HepG2 (cell line): ENCODE results near the gene FANCE. TPM values are rescaled to one million over a fixed set of nuclear protein-coding genes. Genes with fewer than 3 reads are reported as not detected.
A peak's percentile ranks its signal among the peaks of the same experiment; 100 is the strongest.

Source experiments
- CHCHD3 ChIP-seq: sonication (generic); formaldehyde crosslinking; IDR thresholded peaks from 2 replicates; pipeline ENCODE4 v1.8.0; 2022; ENCODE audit warnings: mild to moderate bottlenecking, missing genetic modification reagents, moderate library complexity
- FOXK1 ChIP-seq: sonication (generic); formaldehyde crosslinking; IDR thresholded peaks from 2 replicates; pipeline ENCODE4 v1.4.0; 2020; ENCODE audit warnings: low read depth, missing genetic modification reagents, borderline replicate concordance
- HNF4A ChIP-seq: sonication (generic); formaldehyde crosslinking; IDR thresholded peaks from 2 replicates; pipeline ENCODE4 v1.4.0; 2020; ENCODE audit warnings: missing genetic modification reagents
- IKZF4 ChIP-seq: sonication (generic); formaldehyde crosslinking; IDR thresholded peaks from 2 replicates; pipeline ENCODE4 v1.5.1; 2020; ENCODE audit warnings: borderline replicate concordance, mild to moderate bottlenecking, low read depth, missing genetic modification reagents; ENCODE audit errors: not compliant biosample characterization
- KAT8 ChIP-seq: IDR thresholded peaks from 2 replicates; pipeline ENCODE4 v1.6.1; 2016; ENCODE audit warnings: missing genetic modification reagents, missing compliant biosample characterization
- SKI ChIP-seq: fragments of 450-650 bp; IDR thresholded peaks from one replicate; pipeline ENCODE4 v1.6.1; 2018; ENCODE audit warnings: mild to moderate bottlenecking; ENCODE audit not compliant: partially characterized antibody
- SMARCE1 ChIP-seq: fragments of 450-650 bp; IDR thresholded peaks from 2 replicates; pipeline ENCODE4 v1.6.1; 2017; ENCODE audit warnings: borderline replicate concordance
- TCF7 ChIP-seq: sonication (generic); IDR thresholded peaks from 2 replicates; pipeline ENCODE4 v1.6.1; 2016; ENCODE audit warnings: antibody characterized with exemption, low read depth
- ZNF501 ChIP-seq: sonication (generic); formaldehyde crosslinking; IDR thresholded peaks from 2 replicates; pipeline ENCODE4 v1.5.1; 2020; ENCODE audit warnings: mild to moderate bottlenecking, moderate library complexity, missing genetic modification reagents
- ZNF598 ChIP-seq: sonication (generic); formaldehyde crosslinking; IDR thresholded peaks from 2 replicates; pipeline ENCODE4 v1.5.1; 2020; ENCODE audit warnings: mild to moderate bottlenecking, missing genetic modification reagents, borderline replicate concordance
- ZNF782 ChIP-seq: sonication (generic); formaldehyde crosslinking; IDR thresholded peaks from 2 replicates; pipeline ENCODE4 v1.4.0; 2020; ENCODE audit warnings: missing genetic modification reagents, mild to moderate bottlenecking, borderline replicate concordance
- ZNF790 ChIP-seq: sonication (generic); formaldehyde crosslinking; IDR thresholded peaks from 2 replicates; pipeline ENCODE4 v1.8.0; 2022; ENCODE audit warnings: missing genetic modification reagents, mild to moderate bottlenecking, borderline replicate concordance
- ZNF816 ChIP-seq: sonication (generic); formaldehyde crosslinking; IDR thresholded peaks from 2 replicates; pipeline ENCODE4 v1.8.0; 2022; ENCODE audit warnings: missing genetic modification reagents, mild to moderate bottlenecking, borderline replicate concordance
- ZNF878 ChIP-seq: sonication (generic); formaldehyde crosslinking; IDR thresholded peaks from 2 replicates; pipeline ENCODE4 v1.8.1; 2023; ENCODE audit warnings: mild to moderate bottlenecking, missing genetic modification reagents, moderate library complexity
- ZSCAN22 ChIP-seq: sonication (generic); formaldehyde crosslinking; IDR thresholded peaks from 2 replicates; pipeline ENCODE4 v1.4.0; 2020; ENCODE audit warnings: mild to moderate bottlenecking, missing genetic modification reagents
- polyA plus RNA-seq, 8 experiments: library from polyadenylated mRNA; depleted of rRNA in 3 of 8; stranded (reverse) in 7 of 8; unstranded in 1 of 8; fragments of >200 nt; fragmentation: Illumina TruSeq in 4 of 8; extraction: Trizol in 4 of 8; gene quantifications; 2 replicates each; pipeline versions ENCODE4 v1.2.1 to v1.2.3, GENCODE V29; 2011 to 2016; ENCODE audit warnings: low read depth in 4 of 8, missing spikeins in 1 of 8, mixed read lengths in 1 of 8; ENCODE audit not compliant: insufficient read depth in 1 of 8
- total RNA-seq, 5 experiments: library from RNA; depleted of rRNA; stranded (reverse); fragments of >200 nt; fragmentation: Illumina TruSeq; extraction: Trizol; gene quantifications; 2 replicates each; pipeline ENCODE4 v1.2.3, GENCODE V29; 2016; ENCODE audit warnings: low read depth in 1 of 5
- TF ChIP-seq, protein P1 (sequence below): sonication (generic); formaldehyde crosslinking; IDR thresholded peaks from one replicate; pipeline ENCODE4 v1.5.1; 2020; ENCODE audit warnings: mild to moderate bottlenecking, missing genetic modification reagents; ENCODE audit errors: not compliant biosample characterization
- TF ChIP-seq, protein P2 (sequence below): IDR thresholded peaks from 2 replicates; pipeline ENCODE4 v1.4.0; 2020; ENCODE audit warnings: mild to moderate bottlenecking, missing genetic modification reagents

Gene FANCE
- total and polyA plus RNA-seq, 2 of the 13 experiments (the other 11 are each of a cell fraction or from before 2014, with no cell fraction given) = 7.1 to 11.2 TPM

DNA sequence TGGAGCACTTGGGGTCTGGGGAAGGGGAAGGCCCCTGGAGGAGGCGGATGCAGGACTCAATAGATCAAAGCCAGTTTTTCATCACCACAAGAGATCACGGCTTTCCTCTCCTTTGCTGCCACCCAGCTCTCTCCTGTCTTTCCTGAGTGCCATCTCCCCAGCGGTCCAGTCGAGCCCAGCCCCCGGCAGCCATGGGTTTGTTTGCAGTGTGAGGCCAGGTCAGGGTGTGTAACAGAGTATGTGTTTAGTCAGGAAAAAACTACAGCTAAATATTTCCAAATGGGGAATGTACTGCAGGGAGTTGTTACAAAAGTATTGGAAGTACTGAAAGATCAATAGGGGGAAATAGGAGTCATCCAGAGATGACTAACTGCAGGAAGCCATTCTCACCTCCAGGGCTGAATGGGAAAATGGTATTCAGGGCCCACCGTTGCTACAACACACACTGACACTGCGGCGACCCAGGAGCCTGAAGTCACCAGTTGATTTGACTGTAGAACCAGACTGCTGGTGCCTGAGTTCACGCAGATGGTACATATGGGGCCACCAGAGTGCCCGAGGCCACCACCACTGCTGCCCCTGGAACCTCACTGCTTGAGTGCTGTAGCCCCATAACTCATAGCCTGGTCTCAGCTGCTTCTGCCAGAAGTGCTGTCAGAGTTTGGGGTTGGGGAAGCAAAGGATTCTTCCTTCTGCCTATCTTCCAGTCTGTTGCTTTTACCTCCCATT is 23.6 kb upstream of the FANCE start (continued):
- TF ChIP-seq, protein P1, sequence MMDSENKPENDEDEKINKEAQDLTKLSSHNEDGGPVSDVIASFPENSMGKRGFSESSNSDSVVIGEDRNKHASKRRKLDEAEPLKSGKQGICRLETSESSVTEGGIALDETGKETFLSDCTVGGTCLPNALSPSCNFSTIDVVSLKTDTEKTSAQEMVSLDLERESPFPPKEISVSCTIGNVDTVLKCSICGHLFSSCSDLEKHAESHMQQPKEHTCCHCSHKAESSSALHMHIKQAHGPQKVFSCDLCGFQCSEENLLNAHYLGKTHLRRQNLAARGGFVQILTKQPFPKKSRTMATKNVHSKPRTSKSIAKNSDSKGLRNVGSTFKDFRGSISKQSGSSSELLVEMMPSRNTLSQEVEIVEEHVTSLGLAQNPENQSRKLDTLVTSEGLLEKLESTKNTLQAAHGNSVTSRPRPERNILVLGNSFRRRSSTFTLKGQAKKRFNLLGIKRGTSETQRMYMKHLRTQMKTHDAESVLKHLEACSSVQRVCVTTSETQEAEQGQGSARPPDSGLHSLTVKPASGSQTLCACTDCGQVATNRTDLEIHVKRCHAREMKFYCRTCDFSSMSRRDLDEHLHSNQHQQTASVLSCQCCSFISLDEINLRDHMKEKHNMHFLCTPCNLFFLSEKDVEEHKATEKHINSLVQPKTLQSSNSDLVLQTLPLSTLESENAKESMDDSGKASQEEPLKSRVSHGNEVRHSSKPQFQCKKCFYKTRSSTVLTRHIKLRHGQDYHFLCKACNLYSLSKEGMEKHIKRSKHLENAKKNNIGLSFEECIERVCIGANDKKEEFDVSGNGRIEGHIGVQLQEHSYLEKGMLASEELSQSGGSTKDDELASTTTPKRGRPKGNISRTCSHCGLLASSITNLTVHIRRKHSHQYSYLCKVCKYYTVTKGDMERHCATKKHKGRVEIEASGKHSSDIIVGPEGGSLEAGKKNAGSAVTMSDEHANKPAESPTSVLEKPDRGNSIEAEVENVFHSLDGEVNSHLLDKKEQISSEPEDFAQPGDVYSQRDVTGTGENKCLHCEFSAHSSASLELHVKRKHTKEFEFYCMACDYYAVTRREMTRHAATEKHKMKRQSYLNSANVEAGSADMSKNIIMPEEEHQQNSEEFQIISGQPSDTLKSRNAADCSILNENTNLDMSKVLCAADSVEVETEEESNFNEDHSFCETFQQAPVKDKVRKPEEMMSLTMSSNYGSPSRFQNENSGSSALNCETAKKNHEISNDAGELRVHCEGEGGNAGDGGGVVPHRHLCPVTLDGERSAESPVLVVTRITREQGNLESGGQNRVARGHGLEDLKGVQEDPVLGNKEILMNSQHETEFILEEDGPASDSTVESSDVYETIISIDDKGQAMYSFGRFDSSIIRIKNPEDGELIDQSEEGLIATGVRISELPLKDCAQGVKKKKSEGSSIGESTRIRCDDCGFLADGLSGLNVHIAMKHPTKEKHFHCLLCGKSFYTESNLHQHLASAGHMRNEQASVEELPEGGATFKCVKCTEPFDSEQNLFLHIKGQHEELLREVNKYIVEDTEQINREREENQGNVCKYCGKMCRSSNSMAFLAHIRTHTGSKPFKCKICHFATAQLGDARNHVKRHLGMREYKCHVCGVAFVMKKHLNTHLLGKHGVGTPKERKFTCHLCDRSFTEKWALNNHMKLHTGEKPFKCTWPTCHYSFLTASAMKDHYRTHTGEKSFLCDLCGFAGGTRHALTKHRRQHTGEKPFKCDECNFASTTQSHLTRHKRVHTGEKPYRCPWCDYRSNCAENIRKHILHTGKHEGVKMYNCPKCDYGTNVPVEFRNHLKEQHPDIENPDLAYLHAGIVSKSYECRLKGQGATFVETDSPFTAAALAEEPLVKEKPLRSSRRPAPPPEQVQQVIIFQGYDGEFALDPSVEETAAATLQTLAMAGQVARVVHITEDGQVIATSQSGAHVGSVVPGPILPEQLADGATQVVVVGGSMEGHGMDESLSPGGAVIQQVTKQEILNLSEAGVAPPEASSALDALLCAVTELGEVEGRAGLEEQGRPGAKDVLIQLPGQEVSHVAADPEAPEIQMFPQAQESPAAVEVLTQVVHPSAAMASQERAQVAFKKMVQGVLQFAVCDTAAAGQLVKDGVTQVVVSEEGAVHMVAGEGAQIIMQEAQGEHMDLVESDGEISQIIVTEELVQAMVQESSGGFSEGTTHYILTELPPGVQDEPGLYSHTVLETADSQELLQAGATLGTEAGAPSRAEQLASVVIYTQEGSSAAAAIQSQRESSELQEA = peak; percentile 34
- 0 out of 2 replicates have a peak, but pooled peaks have one; percentile 24 for TF ChIP-seq ZNF782 (CRISPR knock-in tag)
- 0 out of 2 replicates have a peak, but pooled peaks have one; percentile 41 for TF ChIP-seq ZNF816 (CRISPR knock-in tag)
- no peak for TF ChIP-seq SMARCE1
- peak; percentile 72; the same call in 1 of the 2 replicates for TF ChIP-seq FOXK1 (CRISPR knock-in tag)
- TF ChIP-seq TCF7 = peak; percentile 40; the same call in 1 of the 2 replicates
- peak; percentile 65; the same call in 1 of the 2 replicates for TF ChIP-seq KAT8 (CRISPR knock-in tag)
- no peak for TF ChIP-seq ZSCAN22 (CRISPR knock-in tag)
- TF ChIP-seq ZNF598 (CRISPR knock-in tag) = no peak
- no peak for TF ChIP-seq CHCHD3 (CRISPR knock-in tag)
- TF ChIP-seq ZNF501 (CRISPR knock-in tag) = peak; percentile 45; the same call in 1 of the 2 replicates
- TF ChIP-seq, protein P2, sequence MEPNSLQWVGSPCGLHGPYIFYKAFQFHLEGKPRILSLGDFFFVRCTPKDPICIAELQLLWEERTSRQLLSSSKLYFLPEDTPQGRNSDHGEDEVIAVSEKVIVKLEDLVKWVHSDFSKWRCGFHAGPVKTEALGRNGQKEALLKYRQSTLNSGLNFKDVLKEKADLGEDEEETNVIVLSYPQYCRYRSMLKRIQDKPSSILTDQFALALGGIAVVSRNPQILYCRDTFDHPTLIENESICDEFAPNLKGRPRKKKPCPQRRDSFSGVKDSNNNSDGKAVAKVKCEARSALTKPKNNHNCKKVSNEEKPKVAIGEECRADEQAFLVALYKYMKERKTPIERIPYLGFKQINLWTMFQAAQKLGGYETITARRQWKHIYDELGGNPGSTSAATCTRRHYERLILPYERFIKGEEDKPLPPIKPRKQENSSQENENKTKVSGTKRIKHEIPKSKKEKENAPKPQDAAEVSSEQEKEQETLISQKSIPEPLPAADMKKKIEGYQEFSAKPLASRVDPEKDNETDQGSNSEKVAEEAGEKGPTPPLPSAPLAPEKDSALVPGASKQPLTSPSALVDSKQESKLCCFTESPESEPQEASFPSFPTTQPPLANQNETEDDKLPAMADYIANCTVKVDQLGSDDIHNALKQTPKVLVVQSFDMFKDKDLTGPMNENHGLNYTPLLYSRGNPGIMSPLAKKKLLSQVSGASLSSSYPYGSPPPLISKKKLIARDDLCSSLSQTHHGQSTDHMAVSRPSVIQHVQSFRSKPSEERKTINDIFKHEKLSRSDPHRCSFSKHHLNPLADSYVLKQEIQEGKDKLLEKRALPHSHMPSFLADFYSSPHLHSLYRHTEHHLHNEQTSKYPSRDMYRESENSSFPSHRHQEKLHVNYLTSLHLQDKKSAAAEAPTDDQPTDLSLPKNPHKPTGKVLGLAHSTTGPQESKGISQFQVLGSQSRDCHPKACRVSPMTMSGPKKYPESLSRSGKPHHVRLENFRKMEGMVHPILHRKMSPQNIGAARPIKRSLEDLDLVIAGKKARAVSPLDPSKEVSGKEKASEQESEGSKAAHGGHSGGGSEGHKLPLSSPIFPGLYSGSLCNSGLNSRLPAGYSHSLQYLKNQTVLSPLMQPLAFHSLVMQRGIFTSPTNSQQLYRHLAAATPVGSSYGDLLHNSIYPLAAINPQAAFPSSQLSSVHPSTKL (CRISPR knock-in tag) = peak; percentile 87
- peak; percentile 82 for TF ChIP-seq SKI
- TF ChIP-seq ZNF878 (CRISPR knock-in tag) = 0 out of 2 replicates have a peak, but pooled peaks have one; percentile 47
- no peak for TF ChIP-seq ZNF790
- no peak for TF ChIP-seq IKZF4 (CRISPR knock-in tag)
- 0 out of 2 replicates have a peak, but pooled peaks have one; percentile 21 for TF ChIP-seq HNF4A (CRISPR knock-in tag)
